HEK293 (cell line): Measurements from ENCODE around the gene DNAJB8.

Source experiments
- CTCF ChIA-PET: fragments of 350-600 bp; formaldehyde crosslinking; extraction: SDS; loops from one replicate; lab custom pipeline; 2021; ENCODE audit warnings: antibody characterized with exemption; lab: Yijun Ruan, JAX
- POLR2A ChIA-PET: fragments of 300-600 bp; formaldehyde crosslinking; extraction: SDS; loops from one replicate; lab custom pipeline; 2020; ENCODE audit warnings: antibody characterized with exemption, inconsistent platforms; lab: Yijun Ruan, JAX
- H3K27ac ChIP-seq: fragments of 200-500 bp; sonication (Bioruptor generic); 2 replicates; pipeline ENCODE4 v1.5.1; 2014; ENCODE audit warnings: low read depth, low read length, control low read depth, inconsistent platforms; ENCODE audit errors: extremely low read depth
- H3K36me3 ChIP-seq, 2 experiments: fragments of 200-500 bp in 1 of 2; sonication (Bioruptor generic) in 1 of 2; 1 replicate in 1 of 2; 2 replicates in 1 of 2; pipeline ENCODE4 v1.5.1; 2014 to 2017; ENCODE audit warnings: inconsistent platforms in 2 of 2, low read length in 2 of 2; ENCODE audit not compliant: control insufficient read depth in 2 of 2, insufficient read depth in 1 of 2
- H3K4me1 ChIP-seq: fragments of 200-500 bp; sonication (Bioruptor generic); 2 replicates; pipeline ENCODE4 v1.5.1; 2014; ENCODE audit warnings: mild to moderate bottlenecking, low read length, inconsistent platforms; ENCODE audit not compliant: control insufficient read depth, insufficient read depth
- H3K4me3 ChIP-seq: 2 replicates; pipeline ENCODE4 v1.5.1; 2011; ENCODE audit warnings: low read depth, mild to moderate bottlenecking, control low read depth, low read length, moderate library complexity
- H3K9me3 ChIP-seq: fragments of 200-500 bp; sonication (Bioruptor generic); 2 replicates; pipeline ENCODE4 v1.5.1; 2014; ENCODE audit warnings: low read depth, low read length, inconsistent platforms; ENCODE audit not compliant: control insufficient read depth, insufficient read depth
- FEZF1 ChIP-seq: fragments of 450-650 bp; formaldehyde crosslinking; IDR thresholded peaks from 2 replicates; pipeline ENCODE4 v1.5.1; 2016; ENCODE audit warnings: missing biosample characterization, missing genetic modification characterization
- HOXA7 ChIP-seq: sonication (generic); formaldehyde crosslinking; IDR thresholded peaks from 2 replicates; pipeline ENCODE4 v1.8.1; 2022; ENCODE audit warnings: missing genetic modification reagents, borderline replicate concordance
- KLF7 ChIP-seq: fragments of 450-650 bp; formaldehyde crosslinking; IDR thresholded peaks from 2 replicates; pipeline ENCODE4 v1.5.1; 2016; ENCODE audit warnings: missing biosample characterization, missing genetic modification characterization, borderline replicate concordance
- OSR2 ChIP-seq: fragments of 450-650 bp; formaldehyde crosslinking; IDR thresholded peaks from 2 replicates; pipeline ENCODE4 v1.5.1; 2016; ENCODE audit warnings: missing biosample characterization, missing genetic modification characterization
- ZBTB1 ChIP-seq: fragments of 450-650 bp; formaldehyde crosslinking; IDR thresholded peaks from 2 replicates; pipeline ENCODE4 v1.5.1; 2016; ENCODE audit warnings: missing biosample characterization, missing genetic modification characterization
- ZBTB7A ChIP-seq: fragments of 450-650 bp; formaldehyde crosslinking; IDR thresholded peaks from 2 replicates; pipeline ENCODE4 v1.5.1; 2016; ENCODE audit warnings: low read depth, missing biosample characterization, missing genetic modification characterization
- ZFHX2 ChIP-seq: fragments of 450-650 bp; formaldehyde crosslinking; conservative IDR thresholded peaks from 2 replicates; pipeline ENCODE4 v1.5.1; 2016; ENCODE audit warnings: missing biosample characterization, missing genetic modification characterization
- ZNF169 ChIP-seq: fragments of 450-650 bp; formaldehyde crosslinking; IDR thresholded peaks from 2 replicates; pipeline ENCODE4 v1.5.1; 2016; ENCODE audit warnings: missing biosample characterization, missing genetic modification characterization
- ZNF214 ChIP-seq: fragments of 450-650 bp; formaldehyde crosslinking; IDR thresholded peaks from 2 replicates; pipeline ENCODE4 v1.5.1; 2017; ENCODE audit warnings: missing biosample characterization, mild to moderate bottlenecking, missing genetic modification characterization, borderline replicate concordance
- ZNF280D ChIP-seq: fragments of 450-650 bp; formaldehyde crosslinking; IDR thresholded peaks from 2 replicates; pipeline ENCODE4 v1.5.1; 2016; ENCODE audit warnings: missing biosample characterization, missing genetic modification characterization
- ZNF302 ChIP-seq: fragments of 450-650 bp; formaldehyde crosslinking; IDR thresholded peaks from 2 replicates; pipeline ENCODE4 v1.5.1; 2016; ENCODE audit warnings: missing biosample characterization, missing genetic modification characterization, low read depth
- ZNF311 ChIP-seq: fragments of 450-650 bp; formaldehyde crosslinking; IDR thresholded peaks from 2 replicates; pipeline ENCODE4 v1.5.1; 2017; ENCODE audit warnings: missing biosample characterization, missing genetic modification characterization, borderline replicate concordance
- ZNF366 ChIP-seq: fragments of 450-650 bp; formaldehyde crosslinking; conservative IDR thresholded peaks from 2 replicates; pipeline ENCODE4 v1.5.1; 2016; ENCODE audit warnings: missing biosample characterization, missing genetic modification characterization
- ZNF37A ChIP-seq: fragments of 450-650 bp; IDR thresholded peaks from 2 replicates; pipeline ENCODE4 v1.5.1; 2018; ENCODE audit warnings: missing biosample characterization, missing genetic modification characterization
- ZNF548 ChIP-seq: fragments of 450-650 bp; formaldehyde crosslinking; IDR thresholded peaks from 2 replicates; pipeline ENCODE4 v1.5.1; 2016; ENCODE audit warnings: missing biosample characterization, missing genetic modification characterization
- ZNF555 ChIP-seq: fragments of 450-650 bp; formaldehyde crosslinking; conservative IDR thresholded peaks from 2 replicates; pipeline ENCODE4 v1.5.1; 2017; ENCODE audit warnings: missing biosample characterization, mild to moderate bottlenecking, missing genetic modification characterization, inconsistent platforms
- ZNF571 ChIP-seq: fragments of 450-650 bp; formaldehyde crosslinking; IDR thresholded peaks from 2 replicates; pipeline ENCODE4 v1.5.0; 2017; ENCODE audit warnings: missing biosample characterization, missing genetic modification characterization
- ZNF585B ChIP-seq: fragments of 450-650 bp; formaldehyde crosslinking; IDR thresholded peaks from 2 replicates; pipeline ENCODE4 v1.5.1; 2016; ENCODE audit warnings: missing biosample characterization, missing genetic modification characterization
- ZNF596 ChIP-seq: fragments of 450-650 bp; IDR thresholded peaks from 2 replicates; pipeline ENCODE4 v1.5.0; 2018; ENCODE audit warnings: missing biosample characterization, mild to moderate bottlenecking, missing genetic modification characterization, moderate library complexity
- ZNF621 ChIP-seq: fragments of 450-650 bp; formaldehyde crosslinking; IDR thresholded peaks from 2 replicates; pipeline ENCODE4 v1.5.1; 2017; ENCODE audit warnings: missing biosample characterization, missing genetic modification characterization
- ZNF707 ChIP-seq: fragments of 450-650 bp; formaldehyde crosslinking; IDR thresholded peaks from 2 replicates; pipeline ENCODE4 v1.5.1; 2016; ENCODE audit warnings: missing biosample characterization, missing genetic modification characterization
- ZNF747 ChIP-seq: fragments of 450-650 bp; formaldehyde crosslinking; IDR thresholded peaks from 2 replicates; pipeline ENCODE4 v1.5.1; 2016; ENCODE audit warnings: missing biosample characterization, missing genetic modification characterization
- ZNF785 ChIP-seq: fragments of 450-650 bp; formaldehyde crosslinking; IDR thresholded peaks from 2 replicates; pipeline ENCODE4 v1.5.1; 2016; ENCODE audit warnings: missing biosample characterization, missing genetic modification characterization
- ZSCAN30 ChIP-seq: fragments of 450-650 bp; IDR thresholded peaks from 2 replicates; pipeline ENCODE4 v1.5.1; 2018; ENCODE audit warnings: missing biosample characterization, mild to moderate bottlenecking, missing genetic modification characterization, moderate library complexity
- ZSCAN4 ChIP-seq: fragments of 450-650 bp; formaldehyde crosslinking; IDR thresholded peaks from 2 replicates; pipeline ENCODE4 v1.5.1; 2017; ENCODE audit warnings: missing biosample characterization, missing genetic modification characterization

Gene DNAJB8

GRCh38 chr3:128463354-128463753, 3.3 kb downstream of the DNAJB8 start:
- H3K4me1 ChIP-seq, result no peaks in the 10 kb centered on the region
- ChIA-PET POLR2A (no interaction called here), CTCF (interaction anchor here (1.4 kb wide), 1 partner anchor 145 kb away, joined by 4 read pairs; no protein-coding TSS in a partner anchor)
- H3K9me3 ChIP-seq, result no peaks in the 10 kb centered on the region
- H3K4me3 ChIP-seq, result no peak overlapping the region
- no peak overlapping the region for H3K27ac ChIP-seq
- TF ChIP-seq ZSCAN30 (tag by site-specific recombination), result no peak
- no peak for TF ChIP-seq OSR2
- TF ChIP-seq ZFHX2 (tag by site-specific recombination), result peak; percentile 36; the same call in 1 of the 2 replicates
- no peaks in the 10 kb centered on the region for H3K36me3 ChIP-seq

- Histone ChIP-seq H3K9me3 (no peaks in the 10 kb centered on the region), H3K4me1 (no peaks in the 10 kb centered on the region), H3K27ac (no peak overlapping the region), H3K36me3 (no peaks in the 10 kb centered on the region), H3K4me3 (no peak overlapping the region)
- POLR2A ChIA-PET, result no interaction called here
- TF ChIP-seq ZNF571 (tag by site-specific recombination) (no peak), ZNF596 (tag by site-specific recombination) (no peak), ZNF169 (no peak), ZNF707 (tag by site-specific recombination) (no peak), ZBTB7A (tag by site-specific recombination) (no peak), ZNF747 (no peak), ZNF366 (no peak), HOXA7 (CRISPR knock-in tag) (no peak), ZNF621 (tag by site-specific recombination) (no peak), ZNF37A (tag by site-specific recombination) (no peak), ZNF555 (tag by site-specific recombination) (no peak), KLF7 (tag by site-specific recombination) (no peak), ZNF302 (tag by site-specific recombination) (no peak), FEZF1 (no peak), ZNF214 (tag by site-specific recombination) (no peak), ZNF311 (tag by site-specific recombination) (no peak), ZSCAN4 (tag by site-specific recombination) (no peak), ZNF785 (no peak), ZNF585B (tag by site-specific recombination) (no peak), ZBTB1 (tag by site-specific recombination) (no peak)
- CTCF ChIA-PET, result interaction anchor here (1.4 kb wide), 1 partner anchor 146 kb away, joined by 4 read pairs; no protein-coding TSS in a partner anchor
These were observed 3.8 kb downstream of the DNAJB8 start for GRCh38 chr3:128462931-128463330.

GRCh38 chr3:128462341-128462910, 4.3 kb downstream of the DNAJB8 start:
- ChIA-PET POLR2A (interaction anchor here (0.5 kb wide), 1 partner anchor 785 kb away, joined by 3 read pairs; no protein-coding TSS in a partner anchor), CTCF (interaction anchor here (1.2 kb wide), 1 partner anchor 24 kb away, joined by 4 read pairs; no protein-coding TSS in a partner anchor)
- H3K36me3 ChIP-seq, result no peaks in the 10 kb centered on the region
- no peak overlapping the region for H3K4me3 ChIP-seq
- no peaks in the 10 kb centered on the region for H3K4me1 ChIP-seq
- no peak overlapping the region for H3K27ac ChIP-seq
- TF ChIP-seq ZNF280D (tag by site-specific recombination) (no peak), ZNF548 (tag by site-specific recombination) (no peak)
- H3K9me3 ChIP-seq, result no peaks in the 10 kb centered on the region
